Upper lobe of left lung (tissue), 6 donors: Measurements from ENCODE around the gene PEX5L. TPM values are rescaled to one million over a fixed set of nuclear protein-coding genes. Genes with fewer than 3 reads are reported as not detected.

Experiments used
- ATAC-seq, 2 donors: fragments of 200-7000 bp; cut with Tn5 transposase; one replicate each; pipeline ENCODE4 v1.9.1; 2022; ENCODE audit warnings: mild to moderate bottlenecking in 2 of 2, moderate library complexity in 2 of 2; ENCODE audit not compliant: low FRiP score in 2 of 2
- DNase-seq, 2 donors: peaks; one replicate each; pipeline ENCODE4 v3.0.0-alpha.2; 2019 to 2020
- H3K27ac ChIP-seq, 4 donors: fragments of 200-600 bp; sonication (generic); one replicate each; pipeline ENCODE4 v1.5.1; 2016 to 2019
- H3K27me3 ChIP-seq, 4 donors: fragments of 200-600 bp; sonication (generic); one replicate each; pipeline ENCODE4 v1.5.1; 2017 to 2019
- H3K36me3 ChIP-seq, 4 donors: fragments of 200-600 bp; sonication (generic); one replicate each; pipeline ENCODE4 v1.5.1; 2016 to 2019
- H3K4me1 ChIP-seq, 4 donors: fragments of 200-600 bp; sonication (generic); one replicate each; pipeline ENCODE4 v1.5.1; 2018 to 2019
- H3K4me3 ChIP-seq, 4 donors: fragments of 200-600 bp; sonication (generic); one replicate each; pipeline ENCODE4 v1.5.1; 2017 to 2019; ENCODE audit warnings: mild to moderate bottlenecking in 2 of 4, moderate library complexity in 1 of 4
- H3K9me3 ChIP-seq, 4 donors: fragments of 200-600 bp; sonication (generic); one replicate each; pipeline ENCODE4 v1.5.1; 2018 to 2019
- EP300 ChIP-seq, 4 donors: sonication (generic); formaldehyde crosslinking; IDR thresholded peaks; one replicate each; pipeline ENCODE4 v1.5.1; 2017; ENCODE audit warnings: antibody characterized with exemption in 4 of 4, control low read depth in 2 of 4
- POLR2A ChIP-seq, 4 donors: fragments of 450-650 bp; IDR thresholded peaks; one replicate each; pipeline ENCODE4 v1.5.1; 2016 to 2017; ENCODE audit warnings: antibody characterized with exemption in 4 of 4, mild to moderate bottlenecking in 2 of 4
- POLR2AphosphoS5 ChIP-seq, 2 donors: sonication (generic); formaldehyde crosslinking; IDR thresholded peaks; one replicate each; pipeline ENCODE4 v1.5.1; 2017; ENCODE audit warnings: antibody characterized with exemption in 2 of 2
- WGBS, 2 donors: methylation state at CpG; one replicate each; pipeline ENCODE4 v1.1.5; 2017 to 2018; 5-methylcytosine and 5-hydroxymethylcytosine counted together
- total RNA-seq, 6 donors: library from RNA; depleted of rRNA in 4 of 6; stranded (reverse); fragments of >200 nt in 4 of 6; gene quantifications; one replicate each; pipeline versions ENCODE4 v1.1.0 to v1.2.1, GENCODE V29; 2016 to 2021
- TF ChIP-seq, protein P1 (sequence below), 6 experiments: fragments of 450-650 bp in 4 of 6; fragments of 200-600 bp in 2 of 6; sonication (generic) in 2 of 6; IDR thresholded peaks; one replicate each; pipeline ENCODE4 v1.5.1; 2016 to 2019; ENCODE audit warnings: antibody characterized with exemption in 6 of 6
- donor health status: DM: no; HTN: no; CAD: no; lungs with moderate emphysema.
- donor health status: DM: no; HTN: yes; CAD: no; lungs with severe emphysema.

Gene PEX5L
- total RNA-seq, 6 donors from 2014 or later, result not detected

DNA sequence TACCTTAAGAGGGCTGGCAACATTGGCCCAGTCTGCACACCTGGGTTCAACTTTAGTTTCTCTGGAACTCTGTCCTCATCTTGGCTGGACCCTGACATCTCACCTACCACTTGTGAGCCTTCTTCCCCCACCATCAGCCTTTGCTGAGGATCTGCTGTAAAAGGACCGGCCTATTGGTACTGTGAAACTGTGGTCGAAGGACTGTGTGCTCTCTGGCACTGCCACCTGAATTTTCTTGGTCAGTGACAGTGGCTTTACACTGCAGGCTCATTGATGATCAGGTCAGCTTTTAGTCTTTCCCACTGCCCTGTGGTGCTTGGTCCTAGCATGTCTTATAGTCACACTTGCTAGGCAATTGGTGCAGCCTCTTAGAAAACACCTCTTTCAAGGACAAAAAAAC lies 86.9 kb downstream of the PEX5L start:
- Histone ChIP-seq H3K27me3 (no peaks in the 10 kb centered on the region), H3K4me1 (no peaks in the 10 kb centered on the region), H3K27ac (no peak overlapping the region), H3K9me3 (no peaks in the 10 kb centered on the region), H3K4me3 (no peak overlapping the region), H3K36me3 (no peaks in the 10 kb centered on the region)
- WGBS, 2 donors, result 78 to 87% methylated on average over 2 of the region's 2 CpGs
- ATAC-seq (no peak), DNase-seq (no peak)
- TF ChIP-seq POLR2A (IDR thresholded peaks at IDR 0.05) (no peak), EP300 (IDR thresholded peaks at IDR 0.05) (no peak), POLR2AphosphoS5 (IDR thresholded peaks at IDR 0.05) (no peak)
- TF ChIP-seq, protein P1, sequence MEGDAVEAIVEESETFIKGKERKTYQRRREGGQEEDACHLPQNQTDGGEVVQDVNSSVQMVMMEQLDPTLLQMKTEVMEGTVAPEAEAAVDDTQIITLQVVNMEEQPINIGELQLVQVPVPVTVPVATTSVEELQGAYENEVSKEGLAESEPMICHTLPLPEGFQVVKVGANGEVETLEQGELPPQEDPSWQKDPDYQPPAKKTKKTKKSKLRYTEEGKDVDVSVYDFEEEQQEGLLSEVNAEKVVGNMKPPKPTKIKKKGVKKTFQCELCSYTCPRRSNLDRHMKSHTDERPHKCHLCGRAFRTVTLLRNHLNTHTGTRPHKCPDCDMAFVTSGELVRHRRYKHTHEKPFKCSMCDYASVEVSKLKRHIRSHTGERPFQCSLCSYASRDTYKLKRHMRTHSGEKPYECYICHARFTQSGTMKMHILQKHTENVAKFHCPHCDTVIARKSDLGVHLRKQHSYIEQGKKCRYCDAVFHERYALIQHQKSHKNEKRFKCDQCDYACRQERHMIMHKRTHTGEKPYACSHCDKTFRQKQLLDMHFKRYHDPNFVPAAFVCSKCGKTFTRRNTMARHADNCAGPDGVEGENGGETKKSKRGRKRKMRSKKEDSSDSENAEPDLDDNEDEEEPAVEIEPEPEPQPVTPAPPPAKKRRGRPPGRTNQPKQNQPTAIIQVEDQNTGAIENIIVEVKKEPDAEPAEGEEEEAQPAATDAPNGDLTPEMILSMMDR (IDR thresholded peaks at IDR 0.05), result no peak

DNA sequence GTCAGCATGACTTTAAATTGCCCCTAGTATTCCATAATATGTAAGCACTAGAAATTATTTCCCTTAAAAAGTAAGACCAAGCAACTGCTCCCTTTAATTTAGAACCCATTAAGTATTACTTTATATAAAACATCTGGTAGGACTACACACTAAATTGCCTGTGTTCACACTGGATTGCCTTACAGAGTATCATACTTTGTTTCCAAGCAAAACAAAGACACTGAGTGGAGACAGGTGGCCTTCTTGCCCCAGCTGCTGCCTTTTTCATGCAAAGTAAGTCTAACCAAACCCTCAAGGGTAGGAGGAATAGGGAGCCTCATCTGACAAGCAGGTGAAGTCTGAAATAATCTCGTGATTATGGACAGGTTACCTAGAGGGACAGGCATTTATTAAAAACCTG lies 87.3 kb downstream of the PEX5L start:
- Histone ChIP-seq H3K4me3 (no peak overlapping the region), H3K27me3 (no peaks in the 10 kb centered on the region), H3K36me3 (no peaks in the 10 kb centered on the region), H3K4me1 (no peaks in the 10 kb centered on the region), H3K27ac (no peak overlapping the region), H3K9me3 (no peaks in the 10 kb centered on the region)
- no peak for TF ChIP-seq POLR2AphosphoS5 (IDR thresholded peaks at IDR 0.05)
- TF ChIP-seq, protein P1 (IDR thresholded peaks at IDR 0.05), result no peak
- TF ChIP-seq EP300 (IDR thresholded peaks at IDR 0.05), result no peak
- no peak for TF ChIP-seq POLR2A (IDR thresholded peaks at IDR 0.05)
- DNase-seq, result no peak
- 36 to 55% methylated on average over 1 of the region's 1 CpG for WGBS, 2 donors
- no peak for ATAC-seq

DNA sequence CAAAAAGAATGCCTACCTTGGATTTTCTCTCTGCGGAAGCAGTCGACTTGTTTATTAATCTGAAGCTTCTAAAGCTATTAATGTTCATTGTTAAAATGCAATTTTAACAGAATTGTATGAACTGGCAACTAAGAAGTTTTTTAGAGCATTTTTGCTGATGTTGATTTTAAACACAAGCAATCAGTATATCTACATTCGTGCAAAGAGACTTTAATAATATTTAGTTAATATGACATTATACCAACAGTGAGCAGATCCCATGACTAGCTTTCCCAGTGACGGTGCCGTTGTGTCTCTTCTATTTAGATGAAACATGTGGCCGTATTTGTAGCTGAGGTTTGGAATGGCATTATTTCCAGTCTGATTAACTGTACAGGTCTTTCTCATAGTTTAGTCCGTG lies 88.0 kb downstream of the PEX5L start:
- no peak for DNase-seq

DNA sequence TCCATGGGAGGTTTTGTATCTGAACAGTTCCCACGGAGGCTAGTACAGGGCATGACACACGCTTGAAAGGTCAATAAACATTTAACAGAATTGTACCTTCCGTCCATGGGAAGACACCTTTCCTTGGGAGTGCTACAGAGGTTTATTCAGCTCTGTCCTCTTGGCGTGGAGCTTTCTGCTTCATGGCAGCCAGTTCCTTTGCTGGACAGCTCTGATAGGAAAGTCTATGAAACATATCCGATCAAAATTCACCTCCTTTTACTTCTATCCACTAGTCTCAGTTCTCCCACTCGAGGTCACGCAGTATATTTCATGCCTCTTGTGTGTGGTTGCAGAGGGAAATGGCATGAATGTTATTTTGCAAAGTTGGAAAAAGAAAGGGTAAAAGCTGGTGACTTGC lies 91.2 kb downstream of the PEX5L start:
- Histone ChIP-seq H3K4me1 (peaks cover 0 to 7% (median 3%) of the 10 kb centered on the region in 4 donors), H3K27ac (no peak overlapping the region), H3K9me3 (no peaks in the 10 kb centered on the region), H3K4me3 (no peak overlapping the region), H3K27me3 (no peaks in the 10 kb centered on the region), H3K36me3 (no peaks in the 10 kb centered on the region)
- WGBS, 2 donors, result 62 to 71% methylated on average over 7 of the region's 7 CpGs
- TF ChIP-seq EP300 (IDR thresholded peaks at IDR 0.05) (no peak), POLR2AphosphoS5 (IDR thresholded peaks at IDR 0.05) (no peak), POLR2A (IDR thresholded peaks at IDR 0.05) (no peak)
- TF ChIP-seq, protein P1 (IDR thresholded peaks at IDR 0.05), result no peak
- DNase-seq (no peak), ATAC-seq (no peak)

More for the DNA sequence above, 88.0 kb downstream of the PEX5L start:
- H3K9me3 ChIP-seq, result no peaks in the 10 kb centered on the region
- no peaks in the 10 kb centered on the region for H3K4me1 ChIP-seq
- WGBS, 2 donors, result 69 to 74% methylated on average over 7 of the region's 7 CpGs
- no peak for ATAC-seq
- no peaks in the 10 kb centered on the region for H3K27me3 ChIP-seq
- no peak overlapping the region for H3K27ac ChIP-seq
- no peak overlapping the region for H3K4me3 ChIP-seq
- no peak for TF ChIP-seq POLR2A (IDR thresholded peaks at IDR 0.05)
- TF ChIP-seq, protein P1 (IDR thresholded peaks at IDR 0.05), result no peak
- H3K36me3 ChIP-seq, result no peaks in the 10 kb centered on the region

DNA sequence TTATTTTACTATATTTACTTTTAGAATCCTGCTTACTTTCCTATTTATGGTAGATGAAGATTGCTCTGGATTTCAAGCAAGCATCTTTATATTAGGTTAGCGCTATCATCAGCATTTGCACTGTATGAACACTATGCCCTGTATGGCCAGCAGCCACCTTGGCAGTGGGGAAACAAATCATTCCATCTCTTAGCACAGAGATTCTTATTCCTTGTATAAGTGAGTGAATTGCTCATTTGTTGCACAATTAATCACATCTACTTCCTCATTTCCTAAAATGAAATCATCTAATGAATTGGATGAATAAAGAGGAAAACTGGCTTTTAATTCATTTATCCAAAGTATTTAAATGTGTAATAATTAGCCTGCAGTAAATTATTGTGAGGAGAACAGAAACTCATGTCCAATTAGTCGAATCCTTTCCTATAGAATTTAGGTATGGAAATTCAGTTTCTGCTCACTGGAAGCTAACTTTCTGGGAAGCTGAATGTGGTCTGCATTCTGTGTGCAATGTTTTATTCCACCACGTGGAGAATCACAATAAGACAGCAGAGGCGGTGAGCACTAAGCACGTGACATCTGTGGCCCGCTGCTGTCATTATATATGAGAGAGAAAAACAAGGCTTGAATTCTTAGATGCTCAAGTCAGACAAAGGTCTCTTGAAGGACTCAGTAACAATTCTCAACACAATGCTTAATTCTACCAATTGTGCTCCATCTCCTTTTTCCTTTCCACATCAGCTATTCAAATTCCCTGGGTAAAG lies 93.4 kb downstream of the PEX5L start:
- TF ChIP-seq POLR2A (IDR thresholded peaks at IDR 0.05), result no peak
- no peak for TF ChIP-seq POLR2AphosphoS5 (IDR thresholded peaks at IDR 0.05)
- no peak for TF ChIP-seq EP300 (IDR thresholded peaks at IDR 0.05)
- TF ChIP-seq, protein P1 (IDR thresholded peaks at IDR 0.05), result no peak
- H3K36me3 ChIP-seq, result no peaks in the 10 kb centered on the region
- DNase-seq, result no peak
- no peak overlapping the region for H3K27ac ChIP-seq
- no peak overlapping the region for H3K4me3 ChIP-seq
- no peaks in the 10 kb centered on the region for H3K27me3 ChIP-seq
- no peak for ATAC-seq
- peaks cover 0 to 7% (median 3%) of the 10 kb centered on the region in 4 donors for H3K4me1 ChIP-seq
- WGBS, 2 donors, result 58 to 87% methylated on average over 6 of the region's 6 CpGs
- H3K9me3 ChIP-seq, result no peaks in the 10 kb centered on the region
